ENCODE measurements around the gene NFIC. TPM values are rescaled to one million over a fixed set of nuclear protein-coding genes. Genes with fewer than 3 reads are reported as not detected.

Gene NFIC
- total RNA-seq, 1 experiment from 2014 or later: 8.0 TPM

GRCh38 chr19:3383121-3383722 is 16.8 kb downstream of the NFIC start:
- TF ChIP-seq, protein P1, sequence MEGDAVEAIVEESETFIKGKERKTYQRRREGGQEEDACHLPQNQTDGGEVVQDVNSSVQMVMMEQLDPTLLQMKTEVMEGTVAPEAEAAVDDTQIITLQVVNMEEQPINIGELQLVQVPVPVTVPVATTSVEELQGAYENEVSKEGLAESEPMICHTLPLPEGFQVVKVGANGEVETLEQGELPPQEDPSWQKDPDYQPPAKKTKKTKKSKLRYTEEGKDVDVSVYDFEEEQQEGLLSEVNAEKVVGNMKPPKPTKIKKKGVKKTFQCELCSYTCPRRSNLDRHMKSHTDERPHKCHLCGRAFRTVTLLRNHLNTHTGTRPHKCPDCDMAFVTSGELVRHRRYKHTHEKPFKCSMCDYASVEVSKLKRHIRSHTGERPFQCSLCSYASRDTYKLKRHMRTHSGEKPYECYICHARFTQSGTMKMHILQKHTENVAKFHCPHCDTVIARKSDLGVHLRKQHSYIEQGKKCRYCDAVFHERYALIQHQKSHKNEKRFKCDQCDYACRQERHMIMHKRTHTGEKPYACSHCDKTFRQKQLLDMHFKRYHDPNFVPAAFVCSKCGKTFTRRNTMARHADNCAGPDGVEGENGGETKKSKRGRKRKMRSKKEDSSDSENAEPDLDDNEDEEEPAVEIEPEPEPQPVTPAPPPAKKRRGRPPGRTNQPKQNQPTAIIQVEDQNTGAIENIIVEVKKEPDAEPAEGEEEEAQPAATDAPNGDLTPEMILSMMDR (conservative IDR thresholded peaks at IDR 0.05): no peak
- Histone ChIP-seq H3K14ac (ENCODE audit: insufficient read depth, low read length) (no peak overlapping the region), H4K91ac (ENCODE audit: insufficient read length, low read depth, low read length) (no peak overlapping the region), H3K79me2 (ENCODE audit: insufficient read depth, low read length) (no peaks in the 10 kb centered on the region), H2AFZ (ENCODE audit: low read length) (no peak overlapping the region), H4K8ac (replicated peaks; ENCODE audit: insufficient read length, low read depth, low read length) (no peak overlapping the region), H4K20me1 (ENCODE audit: control insufficient read depth, insufficient read depth, insufficient read length) (peaks cover 3% of the 10 kb centered on the region), H3K9me3 (ENCODE audit: control insufficient read depth, low read depth, low read length) (no peaks in the 10 kb centered on the region), H3T11ph (ENCODE audit: low read length) (no peak overlapping the region), H2BK15ac (ENCODE audit: low read depth, low read length) (no peak overlapping the region), H3K23ac (ENCODE audit: insufficient read length, low read depth, low read length) (no peak overlapping the region), H2BK20ac (ENCODE audit: low read depth, low read length, poor library complexity, severe bottlenecking) (no peak overlapping the region), H3K9ac (ENCODE audit: extremely low read depth, insufficient read length, low read length) (no peak overlapping the region), H4K5ac (ENCODE audit: insufficient read length, low read depth, low read length) (no peak overlapping the region), H3K27ac (ENCODE audit: insufficient read length, low read depth, low read length) (no peak overlapping the region), H3K56ac (ENCODE audit: insufficient read length, low read depth, low read length) (no peak overlapping the region), H3K18ac (ENCODE audit: insufficient read length, low read depth, low read length) (no peak overlapping the region), H2AK5ac (ENCODE audit: insufficient read length, low read length) (no peak overlapping the region), H3K4me1 (ENCODE audit: insufficient read depth, low read length) (no peaks in the 10 kb centered on the region), H3K23me2 (ENCODE audit: insufficient read length, low read depth, low read length, poor library complexity, severe bottlenecking) (no peaks in the 10 kb centered on the region), H3K27me3 (ENCODE audit: insufficient read depth, low read length) (no peaks in the 10 kb centered on the region), H2BK12ac (ENCODE audit: insufficient read length, low read depth, low read length) (no peak overlapping the region), H2BK120ac (ENCODE audit: low read depth, low read length, poor library complexity, severe bottlenecking) (no peak overlapping the region), H3K79me1 (ENCODE audit: insufficient read depth, low read depth, low read length, poor library complexity, severe bottlenecking) (no peaks in the 10 kb centered on the region), H3K4ac (ENCODE audit: low read depth, low read length) (no peak overlapping the region), H2BK5ac (ENCODE audit: insufficient read length, low read length) (no peak overlapping the region), H3K4me2 (ENCODE audit: insufficient read depth, insufficient read length, low read length) (no peak overlapping the region)
- no peaks in the 10 kb centered on the region for H3K36me3 Mint-ChIP-seq (ENCODE audit: insufficient read depth in 1 of 3, low read depth in 3 of 3)
- peaks cover 54% of the 10 kb centered on the region for H3K27me3 Mint-ChIP-seq (ENCODE audit: low read depth)
- H3K4me3 Mint-ChIP-seq: no peak overlapping the region
- no CpG with 5 or more reads among the region's 13 CpGs for WGBS (ENCODE audit: extremely low coverage, insufficient read length, low lambda C conversion rate)
- no peak overlapping the region for H3K27ac Mint-ChIP-seq
- peaks cover 0 to 16% of the 10 kb centered on the region in 2 experiments; a peak in 2 of 4 replicates for H3K4me1 Mint-ChIP-seq
- DNase-seq: no peak
- no peaks in the 10 kb centered on the region; a peak in 1 of 5 replicates for H3K9me3 Mint-ChIP-seq
